ENCODE measurements around the gene C20orf202. TPM values are rescaled to one million over a fixed set of nuclear protein-coding genes. Genes with fewer than 3 reads are reported as not detected.

The C20orf202 gene
- total and polyA plus RNA-seq, 9 of the 15 experiments (the other 6 are each of a cell fraction or from before 2014, with no cell fraction given): 0.03 to 0.24 (median 0.15) TPM; not detected in 4

DNA sequence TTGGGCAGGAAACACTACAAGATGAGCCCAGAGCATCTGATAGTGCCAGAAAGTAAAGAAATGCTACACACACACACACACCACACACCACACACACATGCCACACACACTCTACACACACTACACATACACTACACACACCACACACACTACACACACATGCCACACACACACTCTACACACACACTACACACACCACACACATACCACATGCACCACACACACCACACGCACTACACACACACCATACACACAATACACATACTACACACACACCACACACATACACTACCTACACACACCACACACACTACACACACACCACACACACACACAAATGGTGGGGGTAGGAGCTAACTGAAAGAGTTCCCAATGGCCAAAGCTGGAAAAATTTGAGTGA lies 14.9 kb upstream of the C20orf202 start:
- in situ Hi-C loops (cut with MboI): no loop called here
- Histone ChIP-seq H3K36me3 (ENCODE audit: control insufficient read depth, insufficient read depth, low read length) (no peaks in the 10 kb centered on the region), H4K20me1 (replicated peaks; ENCODE audit: control insufficient read depth, insufficient read depth, low read length) (no peaks in the 10 kb centered on the region), H3K4me2 (ENCODE audit: insufficient read depth, low read length) (peak overlapping the region; percentile 63), H3K27me3 (ENCODE audit: control insufficient read depth in 2 of 2, insufficient read depth in 2 of 2, low read length in 2 of 2) (no peaks in the 10 kb centered on the region), H2AFZ (ENCODE audit: low read depth, low read length) (peak overlapping the region; percentile 66; the same call in 1 of the 2 replicates), H3K9me3 (replicated peaks; ENCODE audit: control insufficient read depth, insufficient read depth, low read depth, low read length) (no peaks in the 10 kb centered on the region), H3K79me2 (ENCODE audit: control insufficient read depth, insufficient read depth, low read length) (peaks cover 18% of the 10 kb centered on the region), H3K27ac (ENCODE audit: extremely low read depth, low read depth, low read length) (peak overlapping the region; percentile 96), H3K4me1 (replicated peaks in 1 of 2; ENCODE audit: control insufficient read depth in 2 of 2, insufficient read depth in 2 of 2, low read length in 2 of 2) (peaks cover 57 to 62% of the 10 kb centered on the region in 2 experiments), H3K9me1 (ENCODE audit: control insufficient read depth, insufficient read depth, low read length) (peaks cover 4% of the 10 kb centered on the region), H3K9ac (ENCODE audit: insufficient read depth in 1 of 2, low read depth in 2 of 2, low read length in 2 of 2) (peak overlapping the region in 1 of 2 experiments; percentile 60; a peak in 2 of 4 replicates), H3K4me3 (no peak overlapping the region)
- intact Hi-C loops (cut with micrococcal nuclease): loop anchor here (10.0 kb wide), 1 partner anchor 374 kb away; no protein-coding TSS in a partner anchor
- WGBS (ENCODE audit: insufficient coverage, low coverage, missing lambda C conversion rate): 50% methylated on average over 1 of the region's 1 CpG
- no TSS peak for BruUV-seq (replicated peaks)
- DNase-seq (ENCODE audit: extremely low read depth in 1 of 4, low spot score in 3 of 4): no peak
- POLR2A ChIA-PET: interaction anchor here (0.6 to 1.1 kb wide), 4 partner anchors 8 to 68 kb away, joined by 3 to 5 read pairs (median 4); partner anchors contain the start of gene C20orf202
- ATAC-seq: no peak
- CTCF ChIA-PET (ENCODE audit: low intra/inter-chr PET ratio): no interaction called here
- FAIRE-seq: peak; percentile 86
- TF ChIP-seq, protein P1, sequence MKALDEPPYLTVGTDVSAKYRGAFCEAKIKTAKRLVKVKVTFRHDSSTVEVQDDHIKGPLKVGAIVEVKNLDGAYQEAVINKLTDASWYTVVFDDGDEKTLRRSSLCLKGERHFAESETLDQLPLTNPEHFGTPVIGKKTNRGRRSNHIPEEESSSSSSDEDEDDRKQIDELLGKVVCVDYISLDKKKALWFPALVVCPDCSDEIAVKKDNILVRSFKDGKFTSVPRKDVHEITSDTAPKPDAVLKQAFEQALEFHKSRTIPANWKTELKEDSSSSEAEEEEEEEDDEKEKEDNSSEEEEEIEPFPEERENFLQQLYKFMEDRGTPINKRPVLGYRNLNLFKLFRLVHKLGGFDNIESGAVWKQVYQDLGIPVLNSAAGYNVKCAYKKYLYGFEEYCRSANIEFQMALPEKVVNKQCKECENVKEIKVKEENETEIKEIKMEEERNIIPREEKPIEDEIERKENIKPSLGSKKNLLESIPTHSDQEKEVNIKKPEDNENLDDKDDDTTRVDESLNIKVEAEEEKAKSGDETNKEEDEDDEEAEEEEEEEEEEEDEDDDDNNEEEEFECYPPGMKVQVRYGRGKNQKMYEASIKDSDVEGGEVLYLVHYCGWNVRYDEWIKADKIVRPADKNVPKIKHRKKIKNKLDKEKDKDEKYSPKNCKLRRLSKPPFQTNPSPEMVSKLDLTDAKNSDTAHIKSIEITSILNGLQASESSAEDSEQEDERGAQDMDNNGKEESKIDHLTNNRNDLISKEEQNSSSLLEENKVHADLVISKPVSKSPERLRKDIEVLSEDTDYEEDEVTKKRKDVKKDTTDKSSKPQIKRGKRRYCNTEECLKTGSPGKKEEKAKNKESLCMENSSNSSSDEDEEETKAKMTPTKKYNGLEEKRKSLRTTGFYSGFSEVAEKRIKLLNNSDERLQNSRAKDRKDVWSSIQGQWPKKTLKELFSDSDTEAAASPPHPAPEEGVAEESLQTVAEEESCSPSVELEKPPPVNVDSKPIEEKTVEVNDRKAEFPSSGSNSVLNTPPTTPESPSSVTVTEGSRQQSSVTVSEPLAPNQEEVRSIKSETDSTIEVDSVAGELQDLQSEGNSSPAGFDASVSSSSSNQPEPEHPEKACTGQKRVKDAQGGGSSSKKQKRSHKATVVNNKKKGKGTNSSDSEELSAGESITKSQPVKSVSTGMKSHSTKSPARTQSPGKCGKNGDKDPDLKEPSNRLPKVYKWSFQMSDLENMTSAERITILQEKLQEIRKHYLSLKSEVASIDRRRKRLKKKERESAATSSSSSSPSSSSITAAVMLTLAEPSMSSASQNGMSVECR (CRISPR knock-in tag; IDR thresholded peaks at IDR 0.05): no peak
- TF ChIP-seq FOXA1 (IDR thresholded peaks at IDR 0.05; ENCODE audit: borderline replicate concordance): no peak
- TF ChIP-seq PHF8 (IDR thresholded peaks at IDR 0.05; ENCODE audit: borderline replicate concordance, low read length): no peak
- TF ChIP-seq ELF4 (CRISPR knock-in tag; IDR thresholded peaks at IDR 0.05): peak; percentile 68; the same call in 1 of the 2 replicates
- TF ChIP-seq MCM7 (IDR thresholded peaks at IDR 0.05): peak in 1 of 2 experiments; percentile 70; a peak in 1 of 4 replicates
- TF ChIP-seq EZH2 (IDR thresholded peaks at IDR 0.05; ENCODE audit: borderline replicate concordance, low read depth, low read length): no peak
- no peak for TF ChIP-seq TEAD1 (CRISPR knock-in tag; IDR thresholded peaks at IDR 0.05)
- peak; percentile 40; the same call in 1 of the 2 replicates for TF ChIP-seq TOE1 (IDR thresholded peaks at IDR 0.05; ENCODE audit: borderline replicate concordance)
- no peak for TF ChIP-seq TOE1 (CRISPR knock-in tag; IDR thresholded peaks at IDR 0.05; ENCODE audit: borderline replicate concordance, low read depth)
- TF ChIP-seq PHB2 (IDR thresholded peaks at IDR 0.05; ENCODE audit: low read depth): 0 out of 2 replicates have a peak, but pooled peaks have one; percentile 30
- TF ChIP-seq TSC22D4 (tag; IDR thresholded peaks at IDR 0.05): peak; percentile 95
- TF ChIP-seq, protein P2, sequence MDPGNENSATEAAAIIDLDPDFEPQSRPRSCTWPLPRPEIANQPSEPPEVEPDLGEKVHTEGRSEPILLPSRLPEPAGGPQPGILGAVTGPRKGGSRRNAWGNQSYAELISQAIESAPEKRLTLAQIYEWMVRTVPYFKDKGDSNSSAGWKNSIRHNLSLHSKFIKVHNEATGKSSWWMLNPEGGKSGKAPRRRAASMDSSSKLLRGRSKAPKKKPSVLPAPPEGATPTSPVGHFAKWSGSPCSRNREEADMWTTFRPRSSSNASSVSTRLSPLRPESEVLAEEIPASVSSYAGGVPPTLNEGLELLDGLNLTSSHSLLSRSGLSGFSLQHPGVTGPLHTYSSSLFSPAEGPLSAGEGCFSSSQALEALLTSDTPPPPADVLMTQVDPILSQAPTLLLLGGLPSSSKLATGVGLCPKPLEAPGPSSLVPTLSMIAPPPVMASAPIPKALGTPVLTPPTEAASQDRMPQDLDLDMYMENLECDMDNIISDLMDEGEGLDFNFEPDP (CRISPR knock-in tag; IDR thresholded peaks at IDR 0.05): no peak
- no peak for TF ChIP-seq GABPA (tag; conservative IDR thresholded peaks at IDR 0.05; ENCODE audit: low read depth)
- TF ChIP-seq, protein P3, sequence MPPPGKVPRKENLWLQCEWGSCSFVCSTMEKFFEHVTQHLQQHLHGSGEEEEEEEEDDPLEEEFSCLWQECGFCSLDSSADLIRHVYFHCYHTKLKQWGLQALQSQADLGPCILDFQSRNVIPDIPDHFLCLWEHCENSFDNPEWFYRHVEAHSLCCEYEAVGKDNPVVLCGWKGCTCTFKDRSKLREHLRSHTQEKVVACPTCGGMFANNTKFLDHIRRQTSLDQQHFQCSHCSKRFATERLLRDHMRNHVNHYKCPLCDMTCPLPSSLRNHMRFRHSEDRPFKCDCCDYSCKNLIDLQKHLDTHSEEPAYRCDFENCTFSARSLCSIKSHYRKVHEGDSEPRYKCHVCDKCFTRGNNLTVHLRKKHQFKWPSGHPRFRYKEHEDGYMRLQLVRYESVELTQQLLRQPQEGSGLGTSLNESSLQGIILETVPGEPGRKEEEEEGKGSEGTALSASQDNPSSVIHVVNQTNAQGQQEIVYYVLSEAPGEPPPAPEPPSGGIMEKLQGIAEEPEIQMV (tag; conservative IDR thresholded peaks at IDR 0.05; ENCODE audit: low read depth): no peak
